Inflammatory macrophage treated with lipopolysaccharide for 4 hours (primary cell): ENCODE results near the gene CCL17.

Source experiments
- DNase-seq: peaks from one replicate; pipeline ENCODE4 v3.0.0-alpha.2; 2020

CCL17 gene

GRCh38 chr16:57401943-57402640 lies 2.5 kb upstream of the CCL17 start:
- DNase-seq = no peak

- DNase-seq = peak; percentile 46
Measured at GRCh38 chr16:57405097-57405496, 530 bp downstream of the CCL17 start.

GRCh38 chr16:57406881-57407280 lies 2.3 kb downstream of the CCL17 start:
- peak; percentile 80 for DNase-seq

GRCh38 chr16:57407521-57408353 lies 3.2 kb downstream of the CCL17 start:
- DNase-seq = no peak

- peak; percentile 40 for DNase-seq
Measured at GRCh38 chr16:57409065-57409464, 4.5 kb downstream of the CCL17 start.

- DNase-seq = peak; percentile 31
Measured at GRCh38 chr16:57409870-57410587, 5.5 kb downstream of the CCL17 start.

- DNase-seq = no peak
Measured at GRCh38 chr16:57411362-57411976, 6.9 kb downstream of the CCL17 start.

GRCh38 chr16:57412584-57412983 lies 8.0 kb downstream of the CCL17 start:
- DNase-seq = no peak

- peak; percentile 41 for DNase-seq
Measured at GRCh38 chr16:57413301-57413730, 8.7 kb downstream of the CCL17 start.

GRCh38 chr16:57413733-57414132 lies 9.2 kb downstream of the CCL17 start:
- no peak for DNase-seq

- DNase-seq = no peak
Measured at GRCh38 chr16:57416084-57416483, 11.5 kb downstream of the CCL17 start.

GRCh38 chr16:57419506-57419905 lies 14.9 kb downstream of the CCL17 start:
- no peak for DNase-seq

GRCh38 chr16:57422026-57422944 lies 17.7 kb downstream of the CCL17 start:
- DNase-seq = peak; percentile 64

GRCh38 chr16:57423152-57423551 lies 18.6 kb downstream of the CCL17 start:
- DNase-seq = no peak

- DNase-seq = no peak
Measured at GRCh38 chr16:57424583-57424982, 20.0 kb downstream of the CCL17 start.

GRCh38 chr16:57426356-57426755 lies 21.8 kb downstream of the CCL17 start:
- no peak for DNase-seq

GRCh38 chr16:57427307-57427706 lies 22.7 kb downstream of the CCL17 start:
- DNase-seq = no peak

GRCh38 chr16:57427824-57428223 lies 23.3 kb downstream of the CCL17 start:
- DNase-seq = no peak

- DNase-seq = peak; percentile 6
Measured at GRCh38 chr16:57430955-57431354, 26.4 kb downstream of the CCL17 start.

GRCh38 chr16:57432505-57432904 lies 27.9 kb downstream of the CCL17 start:
- no peak for DNase-seq

GRCh38 chr16:57432989-57433388 lies 28.4 kb downstream of the CCL17 start:
- no peak for DNase-seq

- no peak for DNase-seq
Measured at GRCh38 chr16:57434003-57434402, 29.4 kb downstream of the CCL17 start.
